H1 (cell line): ENCODE data around the gene ZNF318. TPM values are rescaled to one million over a fixed set of nuclear protein-coding genes. Genes with fewer than 3 reads are reported as not detected.

Experiments
- CTCF ChIA-PET: fragments of 300-600 bp; sonication (Branson Sonifier 250); formaldehyde crosslinking; loops from one replicate; lab custom pipeline; 2021; ENCODE audit not compliant: partially characterized antibody; lab: Charles Lee
- POLR2A ChIA-PET: fragments of 300-600 bp; sonication (Branson Sonifier 250); formaldehyde crosslinking; loops from one replicate; lab custom pipeline; 2021; ENCODE audit warnings: inconsistent platforms; ENCODE audit not compliant: partially characterized antibody; lab: Charles Lee
- DNase-seq, 2 experiments: peaks; one replicate each; pipeline versions ENCODE4 v3.0.0 to v3.0.0-alpha.2; 2010 to 2022; ENCODE audit warnings: low spot score in 2 of 2, low read depth in 1 of 2, mixed read lengths in 1 of 2
- FAIRE-seq: peaks from 2 replicates; lab custom pipeline; 2011; peaks lifted over from hg19 to GRCh38; lab: Jason Lieb, UNC
- H2AFZ ChIP-seq: 2 replicates; pipeline ENCODE4 v1.8.1; 2012; ENCODE audit warnings: low read length, inconsistent platforms
- H2AK5ac ChIP-seq: 2 replicates; pipeline ENCODE4 v1.6.1; 2013; ENCODE audit warnings: low read depth, low read length
- H2BK120ac ChIP-seq: replicated peaks from 2 replicates; pipeline ENCODE3; 2013; ENCODE audit warnings: low read depth, low read length, inconsistent platforms
- H2BK12ac ChIP-seq: 2 replicates; pipeline ENCODE4 v1.6.1; 2013; ENCODE audit warnings: low read depth, low read length
- H2BK15ac ChIP-seq: 2 replicates; pipeline ENCODE4 v1.6.1; 2013; ENCODE audit warnings: low read length
- H2BK20ac ChIP-seq: 2 replicates; pipeline ENCODE4 v1.6.1; 2013; ENCODE audit warnings: low read length
- H2BK5ac ChIP-seq: 2 replicates; pipeline ENCODE4 v1.6.1; 2013; ENCODE audit warnings: low read depth, low read length
- H3K14ac ChIP-seq: 2 replicates; pipeline ENCODE4 v1.6.1; 2013; ENCODE audit warnings: inconsistent platforms; ENCODE audit not compliant: insufficient read length
- H3K18ac ChIP-seq: 2 replicates; pipeline ENCODE4 v1.6.1; 2013; ENCODE audit warnings: low read length; ENCODE audit errors: extremely low read depth
- H3K23ac ChIP-seq: 2 replicates; pipeline ENCODE4 v1.6.1; 2013; ENCODE audit warnings: inconsistent platforms; ENCODE audit not compliant: insufficient read length
- H3K23me2 ChIP-seq: 2 replicates; pipeline ENCODE4 v1.6.1; 2013; ENCODE audit warnings: low read depth, low read length
- H3K27ac ChIP-seq: 2 replicates; pipeline ENCODE4 v1.6.1; 2011; ENCODE audit warnings: low read depth, low read length, inconsistent platforms
- H3K27me3 ChIP-seq, 4 experiments: replicated peaks in 1 of 4; 1 replicate in 1 of 4; 2 replicates in 3 of 4; pipeline versions ENCODE4 v1.6.1 to v1.8.1; 2011 to 2013; ENCODE audit warnings: low read length in 3 of 4, mild to moderate bottlenecking in 3 of 4, inconsistent platforms in 2 of 4, mixed read lengths in 2 of 4, moderate library complexity in 1 of 4; ENCODE audit not compliant: control insufficient read depth in 3 of 4, insufficient read depth in 3 of 4; ENCODE audit errors: extremely low read depth in 1 of 4
- H3K36me3 ChIP-seq, 4 experiments: 2 replicates each; pipeline versions ENCODE4 v1.6.1 to v1.8.1; 2011 to 2013; ENCODE audit warnings: mild to moderate bottlenecking in 4 of 4, low read length in 3 of 4, moderate library complexity in 2 of 4, control low read depth in 1 of 4, inconsistent platforms in 1 of 4; ENCODE audit not compliant: insufficient read depth in 4 of 4, control insufficient read depth in 2 of 4
- H3K4ac ChIP-seq: replicated peaks from 2 replicates; pipeline ENCODE3; 2013; ENCODE audit warnings: low read length, low read depth, mixed read lengths, inconsistent platforms; ENCODE audit not compliant: insufficient read length
- H3K4me1 ChIP-seq, 4 experiments: replicated peaks in 1 of 4; 1 replicate in 1 of 4; 2 replicates in 3 of 4; pipeline versions ENCODE4 v1.6.1 to v1.8.1; 2011 to 2013; ENCODE audit warnings: low read length in 3 of 4, inconsistent platforms in 2 of 4, mixed read lengths in 1 of 4; ENCODE audit not compliant: insufficient read depth in 4 of 4, control insufficient read depth in 3 of 4
- H3K4me2 ChIP-seq, 2 experiments: 2 replicates each; pipeline versions ENCODE4 v1.6.1 to v1.8.1; 2011 to 2013; ENCODE audit warnings: low read depth in 2 of 2, low read length in 2 of 2, control low read depth in 1 of 2, inconsistent platforms in 1 of 2, mild to moderate bottlenecking in 1 of 2; ENCODE audit not compliant: insufficient read depth in 1 of 2
- H3K4me3 ChIP-seq, 4 experiments: fragments of 200-600, 300-600 bp in 1 of 4; sonication (generic), shearing (Covaris generic), sonication (Bioruptor Twin) in 1 of 4; 2 replicates each; pipeline versions ENCODE4 v1.5.1 to v1.8.1; 2011 to 2016; ENCODE audit warnings: low read length in 4 of 4, low read depth in 3 of 4, control low read depth in 2 of 4, inconsistent platforms in 2 of 4, mild to moderate bottlenecking in 2 of 4, mixed read lengths in 1 of 4, moderate library complexity in 1 of 4; ENCODE audit not compliant: insufficient read depth in 2 of 4; ENCODE audit errors: extremely low read depth in 1 of 4
- H3K56ac ChIP-seq: replicated peaks from 2 replicates; pipeline ENCODE3; 2013; ENCODE audit warnings: low read depth, mild to moderate bottlenecking, mixed read lengths, low read length, inconsistent platforms; ENCODE audit not compliant: insufficient read length
- H3K79me1 ChIP-seq: 2 replicates; pipeline ENCODE4 v1.6.1; 2013; ENCODE audit warnings: low read depth, low read length, control low read depth
- H3K79me2 ChIP-seq, 2 experiments: 2 replicates each; pipeline versions ENCODE4 v1.6.1 to v1.8.1; 2012 to 2013; ENCODE audit warnings: low read length in 2 of 2, mild to moderate bottlenecking in 2 of 2, inconsistent platforms in 1 of 2; ENCODE audit not compliant: insufficient read depth in 2 of 2, control insufficient read depth in 1 of 2
- H3K9ac ChIP-seq, 4 experiments: replicated peaks in 1 of 4; 1 replicate in 1 of 4; 2 replicates in 3 of 4; pipeline versions ENCODE4 v1.6.1 to v1.8.1; 2011 to 2013; ENCODE audit warnings: low read depth in 3 of 4, low read length in 3 of 4, control low read depth in 2 of 4, mild to moderate bottlenecking in 2 of 4, moderate library complexity in 2 of 4, inconsistent platforms in 1 of 4; ENCODE audit errors: extremely low read depth in 1 of 4
- H3K9me3 ChIP-seq, 2 experiments: 2 replicates each; pipeline versions ENCODE4 v1.6.1 to v1.8.1; 2012 to 2013; ENCODE audit warnings: mild to moderate bottlenecking in 2 of 2, moderate library complexity in 2 of 2, control low read depth in 1 of 2, inconsistent platforms in 1 of 2, low read depth in 1 of 2, low read length in 1 of 2, mixed read lengths in 1 of 2; ENCODE audit not compliant: insufficient read depth in 2 of 2
- H4K20me1 ChIP-seq, 2 experiments: replicated peaks in 1 of 2; 2 replicates each; pipeline versions ENCODE3 to v1.8.1; 2011 to 2013; ENCODE audit warnings: inconsistent platforms in 2 of 2, low read length in 2 of 2, mild to moderate bottlenecking in 1 of 2; ENCODE audit not compliant: insufficient read depth in 2 of 2, control insufficient read depth in 1 of 2
- H4K5ac ChIP-seq: 2 replicates; pipeline ENCODE4 v1.6.1; 2013; ENCODE audit warnings: low read length, low read depth, mixed read lengths, inconsistent platforms; ENCODE audit not compliant: insufficient read length
- H4K8ac ChIP-seq: 2 replicates; pipeline ENCODE4 v1.8.0; 2013; ENCODE audit warnings: mild to moderate bottlenecking, moderate library complexity, low read length, inconsistent platforms; ENCODE audit not compliant: insufficient read depth; ENCODE audit errors: extremely low read depth
- H4K91ac ChIP-seq: replicated peaks from 2 replicates; pipeline ENCODE3; 2013; ENCODE audit warnings: low read length, mixed read lengths, inconsistent platforms; ENCODE audit not compliant: insufficient read length
- ATF2 ChIP-seq: IDR thresholded peaks from 2 replicates; pipeline ENCODE4 v1.6.1; 2012; ENCODE audit warnings: low read length, inconsistent platforms
- EP300 ChIP-seq, 2 experiments: IDR thresholded peaks; 1 replicate in 1 of 2; 2 replicates in 1 of 2; pipeline ENCODE4 v1.6.1; 2011 to 2012; ENCODE audit warnings: low read depth in 2 of 2, low read length in 2 of 2, mild to moderate bottlenecking in 2 of 2, borderline replicate concordance in 1 of 2, inconsistent platforms in 1 of 2, moderate library complexity in 1 of 2
- FOSL1 ChIP-seq: IDR thresholded peaks from 2 replicates; pipeline ENCODE4 v1.6.1; 2011; ENCODE audit warnings: mild to moderate bottlenecking, low read depth, low read length, moderate library complexity; ENCODE audit not compliant: insufficient read depth
- HDAC6 ChIP-seq: IDR thresholded peaks from one replicate; pipeline ENCODE4 v1.7.1; 2012; ENCODE audit warnings: low read depth, mild to moderate bottlenecking, inconsistent platforms, low read length, moderate library complexity
- POLR2A ChIP-seq, 2 experiments: IDR thresholded peaks; 1 replicate in 1 of 2; 2 replicates in 1 of 2; pipeline ENCODE4 v1.6.1; 2011; ENCODE audit warnings: low read depth in 2 of 2, low read length in 2 of 2, mild to moderate bottlenecking in 2 of 2; ENCODE audit errors: control extremely low read depth in 1 of 2
- RAD21 ChIP-seq, 2 experiments: IDR thresholded peaks in 1 of 2; conservative IDR thresholded peaks in 1 of 2; 2 replicates each; pipeline ENCODE4 v1.6.1; 2011; ENCODE audit warnings: low read depth in 2 of 2, low read length in 2 of 2, improper control_type of control experiment in 1 of 2, inconsistent platforms in 1 of 2, mild to moderate bottlenecking in 1 of 2, moderate library complexity in 1 of 2
- SAP30 ChIP-seq: fragments of 300-600 bp; sonication (generic); IDR thresholded peaks from 2 replicates; pipeline ENCODE4 v1.7.1; 2012; ENCODE audit warnings: low read length, moderate library complexity, mild to moderate bottlenecking, inconsistent platforms; ENCODE audit not compliant: insufficient read depth, insufficient replicate concordance
- SUZ12 ChIP-seq: fragments of 200-600 bp; sonication (generic); IDR thresholded peaks from 2 replicates; pipeline ENCODE4 v1.6.1; 2012; ENCODE audit warnings: mild to moderate bottlenecking, inconsistent platforms, low read length, moderate library complexity, mixed read lengths
- TAF1 ChIP-seq: IDR thresholded peaks from 2 replicates; pipeline ENCODE4 v1.6.1; 2011; ENCODE audit warnings: mild to moderate bottlenecking, low read depth, low read length
- TEAD4 ChIP-seq: IDR thresholded peaks from 2 replicates; pipeline ENCODE4 v1.6.1; 2012; ENCODE audit warnings: low read depth, low read length, inconsistent platforms, mixed read lengths
- ZNF274 ChIP-seq: IDR thresholded peaks from 2 replicates; pipeline ENCODE4 v1.7.0; 2012; ENCODE audit warnings: low read length, borderline replicate concordance; ENCODE audit errors: extremely low read depth
- WGBS, 2 experiments: shearing (Covaris generic) in 1 of 2; methylation state at CpG; one replicate each; pipeline versions ENCODE4 v1.1.6 to v1.1.7; 2013 to 2015; ENCODE audit warnings: low lambda C conversion rate in 2 of 2, mixed read lengths in 2 of 2, inconsistent platforms in 1 of 2, low coverage in 1 of 2, missing lambda C conversion rate in 1 of 2; ENCODE audit not compliant: insufficient replicate concordance in 2 of 2, insufficient coverage in 1 of 2, insufficient read length in 1 of 2; ENCODE audit errors: extremely low coverage in 1 of 2, missing lambda C conversion rate in 1 of 2; 5-methylcytosine and 5-hydroxymethylcytosine counted together
- polyA plus RNA-seq, 7 experiments: library from polyadenylated mRNA; depleted of rRNA in 3 of 7; stranded (reverse) in 5 of 7; unstranded in 2 of 7; fragments of >200 nt in 5 of 7; fragments of 200-250 nt in 2 of 7; gene quantifications; 1 replicate in 5 of 7; 2 replicates in 1 of 7; 4 replicates in 1 of 7; pipeline versions ENCODE4 v1.2.1 to v1.2.3, GENCODE V29; 2011 to 2013; ENCODE audit warnings: missing spikeins in 2 of 7, mixed read lengths in 2 of 7
- total RNA-seq: library from RNA; stranded (reverse); fragmentation: NEBNext Ultra II Directional; extraction: Animal tissue kit (Norgen Biotek cat#: 25700); gene quantifications from 2 replicates; pipeline ENCODE4 v1.2.1, GENCODE V29; 2021

ZNF318 gene
- total and polyA plus RNA-seq, 2 of the 8 experiments (the other 6 are each of a cell fraction or from before 2014, with no cell fraction given), result 10.2 to 22.1 TPM

- H3K27me3 ChIP-seq, result no peaks in the 10 kb centered on the region; a peak in 2 of 7 replicates
- ChIA-PET POLR2A (interaction anchor here (0.6 to 1.4 kb wide), 5 partner anchors 14 to 142 kb away, joined by 3 to 4 read pairs (median 3); partner anchors contain the start of genes TJAP1 and ZNF318), CTCF (interaction anchor here (0.7 to 2.9 kb wide), 15 partner anchors 8 to 126 kb away, joined by 3 to 12 read pairs (median 4); partner anchors contain the start of genes CRIP3 and ZNF318)
- H3K36me3 ChIP-seq, result no peaks in the 10 kb centered on the region
- peak overlapping the region; percentile 32 for H3K14ac ChIP-seq
- no peaks in the 10 kb centered on the region for H3K4me1 ChIP-seq
- no peak for FAIRE-seq
- H2BK20ac ChIP-seq, result no peak overlapping the region
- H3K9ac ChIP-seq, result no peak overlapping the region
- H2AFZ ChIP-seq, result no peak overlapping the region
- H4K20me1 ChIP-seq, result no peaks in the 10 kb centered on the region
- H4K91ac ChIP-seq, result no peak overlapping the region
- no peak overlapping the region for H3K4me3 ChIP-seq
- no peak overlapping the region for H4K8ac ChIP-seq
- H3K4me2 ChIP-seq, result no peak overlapping the region
- WGBS, 2 experiments, result 87% methylated on average over 6 of the region's 6 CpGs; no CpG with 5 or more reads in 1 of the 2 experiments
- H2BK15ac ChIP-seq, result no peak overlapping the region
- H2BK5ac ChIP-seq, result no peak overlapping the region
- no peak overlapping the region for H3K23ac ChIP-seq
- no peak overlapping the region for H2AK5ac ChIP-seq
- no peak overlapping the region for H3K56ac ChIP-seq
- no peak overlapping the region for H2BK12ac ChIP-seq
- H3K27ac ChIP-seq, result no peak overlapping the region
- no peaks in the 10 kb centered on the region for H3K9me3 ChIP-seq
- no peaks in the 10 kb centered on the region for H3K23me2 ChIP-seq
- H3K79me2 ChIP-seq, result no peaks in the 10 kb centered on the region
- H3K79me1 ChIP-seq, result no peaks in the 10 kb centered on the region
- H3K4ac ChIP-seq, result no peak overlapping the region
- H3K18ac ChIP-seq, result no peak overlapping the region
- no peak overlapping the region for H4K5ac ChIP-seq
- H2BK120ac ChIP-seq, result no peak overlapping the region
- no peak for DNase-seq
- TF ChIP-seq POLR2A (IDR thresholded peaks at IDR 0.05; ENCODE audit: control extremely low read depth in 1 of 2, low read depth in 2 of 2, low read length in 2 of 2) (no peak), SUZ12 (no peak), TEAD4 (no peak), RAD21 (IDR thresholded peaks at IDR 0.05 in 1 of 2, conservative IDR thresholded peaks at IDR 0.05 in 1 of 2; ENCODE audit: low read depth in 2 of 2, low read length in 2 of 2) (no peak), HDAC6 (no peak), EP300 (IDR thresholded peaks at IDR 0.05; ENCODE audit: borderline replicate concordance in 1 of 2, low read depth in 2 of 2, low read length in 2 of 2) (no peak), FOSL1 (no peak), TAF1 (no peak), ZNF274 (no peak), SAP30 (no peak), ATF2 (no peak)
Measured at GRCh38 chr6:43389730-43390295, 20.4 kb upstream of the ZNF318 start.
